HEK293 (cell line): Measurements from ENCODE around the gene MTCL1.

Experiments
- CTCF ChIA-PET: fragments of 350-600 bp; formaldehyde crosslinking; extraction: SDS; loops from one replicate; lab custom pipeline; 2021; ENCODE audit warnings: antibody characterized with exemption; lab: Yijun Ruan, JAX
- POLR2A ChIA-PET: fragments of 300-600 bp; formaldehyde crosslinking; extraction: SDS; loops from one replicate; lab custom pipeline; 2020; ENCODE audit warnings: antibody characterized with exemption, inconsistent platforms; lab: Yijun Ruan, JAX
- H3K27ac ChIP-seq: fragments of 200-500 bp; sonication (Bioruptor generic); 2 replicates; pipeline ENCODE4 v1.5.1; 2014; ENCODE audit warnings: low read depth, low read length, control low read depth, inconsistent platforms; ENCODE audit errors: extremely low read depth
- H3K36me3 ChIP-seq, 2 experiments: fragments of 200-500 bp in 1 of 2; sonication (Bioruptor generic) in 1 of 2; 1 replicate in 1 of 2; 2 replicates in 1 of 2; pipeline ENCODE4 v1.5.1; 2014 to 2017; ENCODE audit warnings: inconsistent platforms in 2 of 2, low read length in 2 of 2; ENCODE audit not compliant: control insufficient read depth in 2 of 2, insufficient read depth in 1 of 2
- H3K4me1 ChIP-seq: fragments of 200-500 bp; sonication (Bioruptor generic); 2 replicates; pipeline ENCODE4 v1.5.1; 2014; ENCODE audit warnings: mild to moderate bottlenecking, low read length, inconsistent platforms; ENCODE audit not compliant: control insufficient read depth, insufficient read depth
- H3K4me3 ChIP-seq: 2 replicates; pipeline ENCODE4 v1.5.1; 2011; ENCODE audit warnings: low read depth, mild to moderate bottlenecking, control low read depth, low read length, moderate library complexity
- H3K9me3 ChIP-seq: fragments of 200-500 bp; sonication (Bioruptor generic); 2 replicates; pipeline ENCODE4 v1.5.1; 2014; ENCODE audit warnings: low read depth, low read length, inconsistent platforms; ENCODE audit not compliant: control insufficient read depth, insufficient read depth
- ATF2 ChIP-seq: fragments of 450-650 bp; formaldehyde crosslinking; IDR thresholded peaks from 2 replicates; pipeline ENCODE4 v1.5.1; 2016; ENCODE audit warnings: missing biosample characterization, missing genetic modification characterization, low read depth
- KLF8 ChIP-seq: fragments of 450-650 bp; formaldehyde crosslinking; IDR thresholded peaks from 2 replicates; pipeline ENCODE4 v1.5.1; 2016; ENCODE audit warnings: missing biosample characterization, missing genetic modification characterization
- SETDB1 ChIP-seq: IDR thresholded peaks from one replicate; pipeline ENCODE4 v1.6.1; 2017; ENCODE audit warnings: mild to moderate bottlenecking, low read length, moderate library complexity, mixed read lengths; ENCODE audit not compliant: insufficient read length
- YY1 ChIP-seq: fragments of 450-650 bp; formaldehyde crosslinking; IDR thresholded peaks from 2 replicates; pipeline ENCODE4 v1.5.1; 2018; ENCODE audit warnings: missing biosample characterization, missing genetic modification characterization
- ZBTB21 ChIP-seq: fragments of 450-650 bp; formaldehyde crosslinking; IDR thresholded peaks from 2 replicates; pipeline ENCODE4 v1.5.1; 2017; ENCODE audit warnings: missing biosample characterization, missing genetic modification characterization
- ZBTB44 ChIP-seq: fragments of 450-650 bp; IDR thresholded peaks from 2 replicates; pipeline ENCODE4 v1.5.1; 2018; ENCODE audit warnings: missing biosample characterization, mild to moderate bottlenecking, missing genetic modification characterization
- ZIC2 ChIP-seq: fragments of 450-650 bp; formaldehyde crosslinking; IDR thresholded peaks from 2 replicates; pipeline ENCODE4 v1.5.1; 2016; ENCODE audit warnings: missing biosample characterization, missing genetic modification characterization
- ZNF157 ChIP-seq: fragments of 450-650 bp; formaldehyde crosslinking; IDR thresholded peaks from 2 replicates; pipeline ENCODE4 v1.5.1; 2016; ENCODE audit warnings: missing biosample characterization, missing genetic modification characterization
- ZNF214 ChIP-seq: fragments of 450-650 bp; formaldehyde crosslinking; IDR thresholded peaks from 2 replicates; pipeline ENCODE4 v1.5.1; 2017; ENCODE audit warnings: missing biosample characterization, mild to moderate bottlenecking, missing genetic modification characterization, borderline replicate concordance
- ZNF223 ChIP-seq: fragments of 450-650 bp; formaldehyde crosslinking; IDR thresholded peaks from 2 replicates; pipeline ENCODE4 v1.5.1; 2016; ENCODE audit warnings: missing biosample characterization, missing genetic modification characterization
- ZNF335 ChIP-seq: fragments of 450-650 bp; formaldehyde crosslinking; conservative IDR thresholded peaks from 2 replicates; pipeline ENCODE4 v1.5.1; 2016; ENCODE audit warnings: missing biosample characterization, missing genetic modification characterization
- ZNF341 ChIP-seq: fragments of 450-650 bp; formaldehyde crosslinking; IDR thresholded peaks from 2 replicates; pipeline ENCODE4; 2016; ENCODE audit warnings: low read depth, missing biosample characterization, missing genetic modification characterization
- ZNF350 ChIP-seq: fragments of 450-650 bp; formaldehyde crosslinking; IDR thresholded peaks from 2 replicates; pipeline ENCODE4 v1.5.0; 2017; ENCODE audit warnings: missing biosample characterization, mild to moderate bottlenecking, missing genetic modification characterization
- ZNF391 ChIP-seq: fragments of 450-650 bp; formaldehyde crosslinking; IDR thresholded peaks from 2 replicates; pipeline ENCODE4 v1.5.1; 2016; ENCODE audit warnings: low read depth, missing biosample characterization, missing genetic modification characterization, borderline replicate concordance
- ZNF394 ChIP-seq: fragments of 450-650 bp; formaldehyde crosslinking; IDR thresholded peaks from 2 replicates; pipeline ENCODE4 v1.5.1; 2016; ENCODE audit warnings: missing biosample characterization, missing genetic modification characterization, mild to moderate bottlenecking, moderate library complexity, borderline replicate concordance
- ZNF561 ChIP-seq: fragments of 450-650 bp; IDR thresholded peaks from 2 replicates; pipeline ENCODE4 v1.5.1; 2018; ENCODE audit warnings: missing biosample characterization, missing genetic modification characterization, borderline replicate concordance
- ZNF621 ChIP-seq: fragments of 450-650 bp; formaldehyde crosslinking; IDR thresholded peaks from 2 replicates; pipeline ENCODE4 v1.5.1; 2017; ENCODE audit warnings: missing biosample characterization, missing genetic modification characterization
- ZNF629 ChIP-seq: fragments of 450-650 bp; formaldehyde crosslinking; IDR thresholded peaks from 2 replicates; pipeline ENCODE4 v1.5.1; 2017; ENCODE audit warnings: missing biosample characterization, missing genetic modification characterization
- ZNF664 ChIP-seq: fragments of 450-650 bp; formaldehyde crosslinking; IDR thresholded peaks from 2 replicates; pipeline ENCODE4 v1.5.1; 2016; ENCODE audit warnings: missing biosample characterization, missing genetic modification characterization
- ZNF747 ChIP-seq: fragments of 450-650 bp; formaldehyde crosslinking; IDR thresholded peaks from 2 replicates; pipeline ENCODE4 v1.5.1; 2016; ENCODE audit warnings: missing biosample characterization, missing genetic modification characterization
- ZNF837 ChIP-seq: fragments of 450-650 bp; formaldehyde crosslinking; IDR thresholded peaks from 2 replicates; pipeline ENCODE4 v1.5.1; 2016; ENCODE audit warnings: missing biosample characterization, missing genetic modification characterization
- TF ChIP-seq, protein P1 (sequence below): fragments of 450-650 bp; formaldehyde crosslinking; IDR thresholded peaks from 2 replicates; pipeline ENCODE4 v1.5.1; 2016; ENCODE audit warnings: missing biosample characterization, missing genetic modification characterization

The MTCL1 gene

GRCh38 chr18:8778386-8778785 is 73.0 kb downstream of the MTCL1 start:
- Histone ChIP-seq H3K36me3 (peaks cover 0 to 9% of the 10 kb centered on the region in 2 experiments; a peak in 1 of 3 replicates), H3K9me3 (no peaks in the 10 kb centered on the region), H3K27ac (no peak overlapping the region), H3K4me3 (no peak overlapping the region), H3K4me1 (no peaks in the 10 kb centered on the region)
- TF ChIP-seq ZIC2 (tag by site-specific recombination) (0 out of 2 replicates have a peak, but pooled peaks have one; percentile 15), SETDB1 (no peak)
- POLR2A ChIA-PET = no interaction called here
- CTCF ChIA-PET = interaction anchor here (0.6 to 1.8 kb wide), 2 partner anchors 82 to 100 kb away, joined by 3 to 10 read pairs; no protein-coding TSS in a partner anchor

GRCh38 chr18:8778824-8779223 is 73.5 kb downstream of the MTCL1 start:
- ChIA-PET CTCF (interaction anchor here (0.6 to 1.8 kb wide), 2 partner anchors 76 to 83 kb away, joined by 5 to 10 read pairs; no protein-coding TSS in a partner anchor), POLR2A (no interaction called here)
- no peaks in the 10 kb centered on the region for H3K4me1 ChIP-seq
- H3K36me3 ChIP-seq = peaks cover 0 to 9% of the 10 kb centered on the region in 2 experiments; a peak in 1 of 3 replicates
- no peak overlapping the region for H3K4me3 ChIP-seq
- no peak overlapping the region for H3K27ac ChIP-seq
- no peaks in the 10 kb centered on the region for H3K9me3 ChIP-seq
- TF ChIP-seq ZNF341 (tag by site-specific recombination) (no peak), ZNF837 (tag by site-specific recombination) (no peak), ATF2 (no peak), KLF8 (tag by site-specific recombination) (no peak), ZNF394 (tag by site-specific recombination) (no peak), ZNF664 (no peak)

GRCh38 chr18:8779251-8779650 is 73.9 kb downstream of the MTCL1 start:
- no peak overlapping the region for H3K27ac ChIP-seq
- POLR2A ChIA-PET = no interaction called here
- no peak for TF ChIP-seq ZNF621 (tag by site-specific recombination)
- CTCF ChIA-PET = interaction anchor here (0.6 to 1.8 kb wide), 2 partner anchors 76 to 83 kb away, joined by 5 to 10 read pairs; no protein-coding TSS in a partner anchor
- H3K9me3 ChIP-seq = no peaks in the 10 kb centered on the region
- H3K4me3 ChIP-seq = no peak overlapping the region
- peaks cover 0 to 9% of the 10 kb centered on the region in 2 experiments; a peak in 1 of 3 replicates for H3K36me3 ChIP-seq
- H3K4me1 ChIP-seq = no peaks in the 10 kb centered on the region

GRCh38 chr18:8780227-8780626 is 74.9 kb downstream of the MTCL1 start:
- Histone ChIP-seq H3K9me3 (no peaks in the 10 kb centered on the region), H3K27ac (no peak overlapping the region), H3K4me3 (no peak overlapping the region), H3K36me3 (peaks cover 0 to 18% of the 10 kb centered on the region in 2 experiments; a peak in 1 of 3 replicates), H3K4me1 (no peaks in the 10 kb centered on the region)
- POLR2A ChIA-PET = no interaction called here
- CTCF ChIA-PET = interaction anchor here (0.7 kb wide), 1 partner anchor 25 kb away, joined by 3 read pairs; no protein-coding TSS in a partner anchor
- no peak for TF ChIP-seq ZNF223
- TF ChIP-seq ZNF561 (tag by site-specific recombination) = no peak
- TF ChIP-seq ZBTB44 (tag by site-specific recombination) = no peak
- no peak for TF ChIP-seq ZNF335 (tag by site-specific recombination)
- TF ChIP-seq ZNF629 = no peak
- TF ChIP-seq ZNF747 = no peak
- TF ChIP-seq ZNF157 (tag by site-specific recombination) = no peak
- TF ChIP-seq ZNF214 (tag by site-specific recombination) = no peak
- TF ChIP-seq ZNF391 = no peak
- no peak for TF ChIP-seq ZBTB21
- TF ChIP-seq YY1 (tag by site-specific recombination) = no peak
- no peak for TF ChIP-seq ZNF350 (tag by site-specific recombination)
- TF ChIP-seq, protein P1, sequence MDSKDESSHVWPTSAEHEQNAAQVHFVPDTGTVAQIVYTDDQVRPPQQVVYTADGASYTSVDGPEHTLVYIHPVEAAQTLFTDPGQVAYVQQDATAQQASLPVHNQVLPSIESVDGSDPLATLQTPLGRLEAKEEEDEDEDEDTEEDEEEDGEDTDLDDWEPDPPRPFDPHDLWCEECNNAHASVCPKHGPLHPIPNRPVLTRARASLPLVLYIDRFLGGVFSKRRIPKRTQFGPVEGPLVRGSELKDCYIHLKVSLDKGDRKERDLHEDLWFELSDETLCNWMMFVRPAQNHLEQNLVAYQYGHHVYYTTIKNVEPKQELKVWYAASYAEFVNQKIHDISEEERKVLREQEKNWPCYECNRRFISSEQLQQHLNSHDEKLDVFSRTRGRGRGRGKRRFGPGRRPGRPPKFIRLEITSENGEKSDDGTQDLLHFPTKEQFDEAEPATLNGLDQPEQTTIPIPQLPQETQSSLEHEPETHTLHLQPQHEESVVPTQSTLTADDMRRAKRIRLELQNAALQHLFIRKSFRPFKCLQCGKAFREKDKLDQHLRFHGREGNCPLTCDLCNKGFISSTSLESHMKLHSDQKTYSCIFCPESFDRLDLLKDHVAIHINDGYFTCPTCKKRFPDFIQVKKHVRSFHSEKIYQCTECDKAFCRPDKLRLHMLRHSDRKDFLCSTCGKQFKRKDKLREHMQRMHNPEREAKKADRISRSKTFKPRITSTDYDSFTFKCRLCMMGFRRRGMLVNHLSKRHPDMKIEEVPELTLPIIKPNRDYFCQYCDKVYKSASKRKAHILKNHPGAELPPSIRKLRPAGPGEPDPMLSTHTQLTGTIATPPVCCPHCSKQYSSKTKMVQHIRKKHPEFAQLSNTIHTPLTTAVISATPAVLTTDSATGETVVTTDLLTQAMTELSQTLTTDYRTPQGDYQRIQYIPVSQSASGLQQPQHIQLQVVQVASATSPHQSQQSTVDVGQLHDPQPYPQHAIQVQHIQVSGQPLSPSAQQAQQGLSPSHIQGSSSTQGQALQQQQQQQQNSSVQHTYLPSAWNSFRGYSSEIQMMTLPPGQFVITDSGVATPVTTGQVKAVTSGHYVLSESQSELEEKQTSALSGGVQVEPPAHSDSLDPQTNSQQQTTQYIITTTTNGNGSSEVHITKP (tag by site-specific recombination) = no peak
